SK-N-SH treated with all-trans-retinoic acid at 6 μM for 48 hours (cell line): ENCODE data around the gene PTGDR2.

ENCODE experiments used
- ARNTL ChIP-seq: fragments of 450-650 bp; formaldehyde crosslinking; IDR thresholded peaks from 2 replicates; pipeline ENCODE4 v1.5.0; 2020; ENCODE audit warnings: low read depth, mild to moderate bottlenecking, moderate library complexity, borderline replicate concordance
- ESRRG ChIP-seq: fragments of 250-450 bp; sonication (Bioruptor Pico); IDR thresholded peaks from 2 replicates; pipeline ENCODE4 v1.6.1; 2021; ENCODE audit warnings: mild to moderate bottlenecking
- GLIS3 ChIP-seq: fragments of 250-450 bp; sonication (Bioruptor Pico); IDR thresholded peaks from 2 replicates; pipeline ENCODE4 v1.5.0; 2020; ENCODE audit warnings: mild to moderate bottlenecking, moderate library complexity
- ISL1 ChIP-seq: fragments of 250-450 bp; sonication (Bioruptor Pico); IDR thresholded peaks from 2 replicates; pipeline ENCODE4 v2.1.2; 2022; ENCODE audit warnings: mild to moderate bottlenecking, moderate library complexity
- RARB ChIP-seq: fragments of 250-450 bp; sonication (Bioruptor Pico); IDR thresholded peaks from 2 replicates; pipeline ENCODE4 v1.8.0; 2021; ENCODE audit warnings: mild to moderate bottlenecking, moderate library complexity
- ZNF565 ChIP-seq: fragments of 450-650 bp; formaldehyde crosslinking; conservative IDR thresholded peaks from 2 replicates; pipeline ENCODE4 v1.5.0; 2020; ENCODE audit warnings: low read depth, mild to moderate bottlenecking, moderate library complexity
- TF ChIP-seq, protein P1 (sequence below): fragments of 250-450 bp; sonication (Bioruptor Pico); IDR thresholded peaks from 2 replicates; pipeline ENCODE4 v1.8.0; 2020; ENCODE audit warnings: mild to moderate bottlenecking, moderate library complexity, borderline replicate concordance
- TF ChIP-seq, protein P2 (sequence below): fragments of 250-450 bp; sonication (Bioruptor Pico); IDR thresholded peaks from 2 replicates; pipeline ENCODE4 v1.5.1; 2020; ENCODE audit warnings: low read depth, mild to moderate bottlenecking, moderate library complexity

DNA sequence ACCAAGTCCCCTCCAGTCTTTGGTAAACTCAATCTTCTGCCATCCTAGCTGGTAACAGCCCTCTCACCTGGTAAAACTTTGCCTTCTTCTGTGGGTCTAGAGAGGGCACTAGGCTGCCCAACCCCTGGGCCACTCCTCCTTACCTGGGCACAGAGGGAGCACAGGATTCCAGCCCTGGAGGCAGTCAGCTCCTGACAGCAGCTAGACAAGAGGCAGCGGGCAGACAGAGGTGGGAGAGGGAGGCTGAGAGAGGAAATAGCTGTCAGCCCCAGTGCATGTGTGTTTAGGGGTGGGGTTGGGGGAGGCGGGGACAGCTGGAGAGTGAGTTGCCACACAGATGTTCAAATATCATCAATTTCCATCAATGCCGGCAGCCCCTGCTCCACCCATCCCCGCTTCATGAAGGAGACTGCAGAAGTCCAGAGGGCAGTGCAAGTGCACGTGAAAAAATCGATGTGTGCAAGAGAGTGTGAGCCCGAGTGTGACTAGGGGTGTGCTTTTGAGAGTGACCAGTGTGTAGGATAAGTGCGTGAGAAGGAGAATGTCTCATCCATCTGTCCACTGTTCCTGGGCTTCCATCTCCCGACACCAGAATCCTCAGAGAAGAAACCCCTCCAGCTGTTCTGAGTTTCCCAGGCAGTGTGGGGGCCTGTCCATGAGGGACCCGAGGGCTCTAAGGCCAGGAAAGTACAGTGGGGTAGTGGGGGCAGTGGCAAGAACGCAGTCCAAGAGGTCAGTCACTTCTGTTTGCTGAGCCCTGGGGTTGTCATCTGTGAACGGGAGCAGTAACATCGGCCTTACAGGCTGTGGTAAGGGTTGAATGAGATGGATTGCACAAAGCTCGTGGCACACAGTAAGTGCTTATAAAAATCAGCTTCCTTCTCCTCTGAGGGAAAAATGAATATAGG, at the start of gene PTGDR2:
- TF ChIP-seq GLIS3 (no peak), RARB (no peak), ZNF565 (CRISPR knock-in tag) (no peak), ISL1 (CRISPR knock-in tag) (no peak), ESRRG (CRISPR knock-in tag) (no peak), ARNTL (CRISPR knock-in tag) (no peak)
- TF ChIP-seq, protein P1, sequence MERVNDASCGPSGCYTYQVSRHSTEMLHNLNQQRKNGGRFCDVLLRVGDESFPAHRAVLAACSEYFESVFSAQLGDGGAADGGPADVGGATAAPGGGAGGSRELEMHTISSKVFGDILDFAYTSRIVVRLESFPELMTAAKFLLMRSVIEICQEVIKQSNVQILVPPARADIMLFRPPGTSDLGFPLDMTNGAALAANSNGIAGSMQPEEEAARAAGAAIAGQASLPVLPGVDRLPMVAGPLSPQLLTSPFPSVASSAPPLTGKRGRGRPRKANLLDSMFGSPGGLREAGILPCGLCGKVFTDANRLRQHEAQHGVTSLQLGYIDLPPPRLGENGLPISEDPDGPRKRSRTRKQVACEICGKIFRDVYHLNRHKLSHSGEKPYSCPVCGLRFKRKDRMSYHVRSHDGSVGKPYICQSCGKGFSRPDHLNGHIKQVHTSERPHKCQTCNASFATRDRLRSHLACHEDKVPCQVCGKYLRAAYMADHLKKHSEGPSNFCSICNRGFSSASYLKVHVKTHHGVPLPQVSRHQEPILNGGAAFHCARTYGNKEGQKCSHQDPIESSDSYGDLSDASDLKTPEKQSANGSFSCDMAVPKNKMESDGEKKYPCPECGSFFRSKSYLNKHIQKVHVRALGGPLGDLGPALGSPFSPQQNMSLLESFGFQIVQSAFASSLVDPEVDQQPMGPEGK (CRISPR knock-in tag): no peak
- TF ChIP-seq, protein P2, sequence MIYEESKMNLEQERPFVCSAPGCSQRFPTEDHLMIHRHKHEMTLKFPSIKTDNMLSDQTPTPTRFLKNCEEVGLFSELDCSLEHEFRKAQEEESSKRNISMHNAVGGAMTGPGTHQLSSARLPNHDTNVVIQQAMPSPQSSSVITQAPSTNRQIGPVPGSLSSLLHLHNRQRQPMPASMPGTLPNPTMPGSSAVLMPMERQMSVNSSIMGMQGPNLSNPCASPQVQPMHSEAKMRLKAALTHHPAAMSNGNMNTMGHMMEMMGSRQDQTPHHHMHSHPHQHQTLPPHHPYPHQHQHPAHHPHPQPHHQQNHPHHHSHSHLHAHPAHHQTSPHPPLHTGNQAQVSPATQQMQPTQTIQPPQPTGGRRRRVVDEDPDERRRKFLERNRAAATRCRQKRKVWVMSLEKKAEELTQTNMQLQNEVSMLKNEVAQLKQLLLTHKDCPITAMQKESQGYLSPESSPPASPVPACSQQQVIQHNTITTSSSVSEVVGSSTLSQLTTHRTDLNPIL: no peak
